ENCODE measurements around the gene PRKACG. TPM values are rescaled to one million over a fixed set of nuclear protein-coding genes. Genes with fewer than 3 reads are reported as not detected.

Gene PRKACG
- total RNA-seq, 1 donor from 2014 or later: not detected

DNA sequence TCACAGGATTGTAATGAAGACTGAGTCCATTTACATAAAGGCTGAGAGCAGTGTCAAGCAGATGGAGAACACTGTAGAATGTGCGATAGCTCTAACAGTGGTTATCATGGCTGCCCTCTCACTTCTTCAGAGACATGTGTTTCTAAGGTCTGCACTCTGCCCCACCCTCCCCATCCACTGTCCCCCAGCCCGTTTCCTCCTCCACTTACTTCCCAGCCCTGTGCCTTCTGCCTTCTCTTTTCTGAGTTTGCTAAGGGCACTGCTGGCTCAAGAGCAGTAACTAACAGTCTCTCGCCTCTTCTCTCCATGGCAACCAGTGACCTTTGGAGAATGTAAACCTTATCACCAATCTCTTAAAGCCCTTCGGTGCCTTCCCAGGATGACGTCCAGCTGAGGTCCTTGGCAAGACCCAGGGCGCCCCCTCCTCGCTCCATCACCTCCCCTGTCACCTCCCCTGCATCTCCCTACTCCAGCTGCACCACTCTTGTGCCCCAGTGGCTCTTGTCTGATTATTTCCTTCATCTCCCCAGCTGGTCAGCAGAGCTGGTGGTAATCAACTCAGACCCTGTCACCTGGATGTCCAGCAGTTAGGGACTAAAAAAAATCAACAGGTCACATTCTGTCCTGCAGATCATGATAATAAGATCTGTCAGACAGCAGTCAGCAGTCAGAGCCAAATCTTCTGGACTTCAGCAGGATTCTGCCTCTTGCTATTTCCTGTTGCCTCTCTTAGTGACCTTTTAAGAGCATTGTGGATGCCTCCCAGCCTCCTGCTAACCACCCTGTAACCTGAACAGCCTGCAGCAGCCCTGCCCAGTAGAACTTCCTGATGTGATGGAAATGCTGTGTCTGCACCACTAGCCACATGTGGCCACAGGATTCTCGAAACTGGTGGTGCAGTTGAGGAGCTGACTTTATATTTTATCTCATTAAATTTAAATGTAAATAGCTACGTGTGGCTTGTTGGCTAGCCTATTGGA is 30.6 kb upstream of the PRKACG start:
- intact Hi-C loops (cut with DNase I): loop anchor here (10.0 kb wide), 1 partner anchor 350 kb away; no protein-coding TSS in a partner anchor
- TF ChIP-seq CTCF (IDR thresholded peaks at IDR 0.05): no peak
- Histone ChIP-seq H3K4me3 (no peak overlapping the region), H3K36me3 (no peaks in the 10 kb centered on the region), H3K27ac (no peak overlapping the region), H3K4me1 (peaks cover 8 to 9% of the 10 kb centered on the region in 2 donors), H3K27me3 (no peaks in the 10 kb centered on the region), H3K9me3 (no peaks in the 10 kb centered on the region)
- no peak for DNase-seq (ENCODE audit: low spot score in 2 of 2)

DNA sequence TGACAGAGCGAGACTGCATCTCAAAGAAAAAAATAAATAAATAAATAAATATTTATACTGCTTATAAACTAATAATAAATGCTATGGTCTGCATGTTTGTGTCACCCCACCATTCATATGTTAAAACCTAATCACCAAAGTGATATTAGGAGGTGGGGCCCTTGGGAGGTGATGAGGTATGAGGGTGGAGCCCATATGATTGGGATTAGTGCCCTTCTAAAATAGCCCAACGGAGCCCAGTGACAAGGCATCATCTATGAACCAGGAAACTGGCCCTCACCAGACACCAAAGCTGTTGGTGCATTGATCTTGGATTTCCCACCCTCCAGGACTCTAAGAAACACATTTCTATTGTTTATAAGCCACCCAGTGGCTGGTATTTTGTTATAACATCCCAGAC is 26.7 kb upstream of the PRKACG start:
- intact Hi-C loops (cut with DNase I): loop anchor here (10.0 kb wide), 1 partner anchor 354 kb away; no protein-coding TSS in a partner anchor
- no peak for TF ChIP-seq CTCF (IDR thresholded peaks at IDR 0.05)
- H3K4me3 ChIP-seq: no peak overlapping the region
- H3K27ac ChIP-seq: no peak overlapping the region
- no peaks in the 10 kb centered on the region for H3K36me3 ChIP-seq
- peaks cover 0 to 3% of the 10 kb centered on the region in 2 donors for H3K4me1 ChIP-seq
- no peaks in the 10 kb centered on the region for H3K27me3 ChIP-seq
- no peaks in the 10 kb centered on the region for H3K9me3 ChIP-seq
- DNase-seq (ENCODE audit: low spot score in 2 of 2): no peak

DNA sequence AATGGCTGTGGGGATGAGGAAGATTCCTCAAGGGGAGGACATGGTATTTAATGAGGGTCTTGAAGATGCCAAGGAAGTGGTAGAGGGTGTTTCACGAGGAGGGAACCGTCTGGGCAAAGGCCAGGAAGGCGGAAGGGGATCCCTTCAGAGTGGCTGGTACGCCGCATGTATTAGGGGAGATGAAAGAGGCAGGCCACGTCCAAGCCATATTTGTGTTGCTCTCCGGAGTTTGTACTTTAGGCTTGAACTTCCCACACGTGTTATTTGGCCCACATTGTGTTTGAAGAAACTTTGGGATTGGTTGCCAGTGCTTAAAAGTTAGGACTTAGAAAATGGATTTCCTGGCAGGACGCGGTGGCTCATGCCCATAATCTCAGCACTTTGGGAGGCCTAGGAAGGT is 22.9 kb upstream of the PRKACG start:
- Histone ChIP-seq H3K27ac (peak overlapping the region; percentile 72 to 77), H3K36me3 (no peaks in the 10 kb centered on the region), H3K27me3 (no peaks in the 10 kb centered on the region), H3K4me1 (peaks cover 0 to 6% of the 10 kb centered on the region in 2 donors), H3K4me3 (peak overlapping the region; percentile 70 to 83), H3K9me3 (no peaks in the 10 kb centered on the region)
- DNase-seq (ENCODE audit: low spot score in 2 of 2): no peak
- no peak for TF ChIP-seq CTCF (IDR thresholded peaks at IDR 0.05)
- intact Hi-C loops (cut with DNase I): no loop called here

DNA sequence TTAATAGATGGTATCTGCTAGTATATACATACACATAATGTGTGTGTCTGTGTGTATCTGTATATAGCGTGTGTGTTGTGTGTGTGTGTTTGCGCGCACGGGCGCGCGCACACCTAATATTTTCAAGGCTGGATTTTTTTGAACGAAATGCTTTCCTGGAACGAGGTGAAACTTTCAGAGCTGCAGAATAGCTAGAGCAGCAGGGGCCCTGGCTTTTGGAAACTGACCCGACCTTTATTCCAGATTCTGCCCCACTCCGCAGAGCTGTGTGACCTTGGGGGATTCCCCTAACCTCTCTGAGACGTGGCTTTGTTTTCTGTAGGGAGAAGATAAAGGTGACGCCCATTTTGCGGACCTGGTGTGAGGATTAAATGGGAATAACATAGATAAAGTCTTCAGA is 22.4 kb upstream of the PRKACG start:
- H3K9me3 ChIP-seq: no peaks in the 10 kb centered on the region
- no peaks in the 10 kb centered on the region for H3K27me3 ChIP-seq
- intact Hi-C loops (cut with DNase I): no loop called here
- no peaks in the 10 kb centered on the region for H3K36me3 ChIP-seq
- DNase-seq (ENCODE audit: low spot score in 2 of 2): no peak
- H3K27ac ChIP-seq: peak overlapping the region; percentile 72 to 77
- peak overlapping the region; percentile 70 to 83 for H3K4me3 ChIP-seq
- TF ChIP-seq CTCF (IDR thresholded peaks at IDR 0.05): no peak
- H3K4me1 ChIP-seq: peaks cover 0 to 6% of the 10 kb centered on the region in 2 donors

- peak; percentile 96 to 98 (median 97) for TF ChIP-seq CTCF (IDR thresholded peaks at IDR 0.05)
- Histone ChIP-seq H3K36me3 (no peaks in the 10 kb centered on the region), H3K4me1 (peaks cover 0 to 6% of the 10 kb centered on the region in 2 donors), H3K9me3 (no peaks in the 10 kb centered on the region), H3K4me3 (peak within 1 kb of the TSS; percentile 70 to 83), H3K27ac (peak within 1 kb of the TSS; percentile 72 to 77), H3K27me3 (no peaks in the 10 kb centered on the region)
- intact Hi-C loops (cut with DNase I): no loop called here
- DNase-seq (ENCODE audit: low spot score in 2 of 2): peak; percentile 22 to 89
Observed at GRCh38 chr9:69035438-69036308, 21.8 kb upstream of the PRKACG start, which contains the start of gene FXN. Gene FXN, plus strand, starts transcription at chr9:69035752. Its CDS starts 31 bp downstream, at chr9:69035783.

All from ascending aorta (tissue), 2 donors.